Germinal center (tissue), 1 donor: ENCODE measurements around the gene ARRDC5.
"Not testable (repeated sequence)": the region's sequence is repeated elsewhere in the genome, so short reads cannot be mapped to it uniquely, and the experiment has no call there.

Source experiments
- DNase-seq: peaks from one replicate; pipeline ENCODE4 v3.0.0; 2012; ENCODE audit warnings: mixed read lengths, low spot score

ARRDC5 gene

GRCh38 chr19:4902796-4903195, at the start of gene ARRDC5:
ARRDC5 (minus strand) TSS chr19:4902896; CDS start chr19:4902825, 71 bp downstream.
- no peak for DNase-seq

- DNase-seq: no peak
Observed at GRCh38 chr19:4951656-4952055, 49.0 kb upstream of the ARRDC5 start.

GRCh38 chr19:4950650-4951049, 48.0 kb upstream of the ARRDC5 start:
- DNase-seq: not testable (repeated sequence)

- DNase-seq: not testable (repeated sequence)
Observed at GRCh38 chr19:4941638-4942169, 39.0 kb upstream of the ARRDC5 start.

GRCh38 chr19:4939466-4939865, 36.8 kb upstream of the ARRDC5 start:
- DNase-seq: no peak

GRCh38 chr19:4938461-4938860, 35.8 kb upstream of the ARRDC5 start:
- DNase-seq: not testable (repeated sequence)

- DNase-seq: no peak
Observed at GRCh38 chr19:4937060-4937459, 34.4 kb upstream of the ARRDC5 start.

GRCh38 chr19:4935444-4935843, 32.7 kb upstream of the ARRDC5 start:
- no peak for DNase-seq

GRCh38 chr19:4933528-4933927, 30.8 kb upstream of the ARRDC5 start:
- no peak for DNase-seq

- no peak for DNase-seq
Observed at GRCh38 chr19:4932711-4933110, 30.0 kb upstream of the ARRDC5 start.

- DNase-seq: no peak
Observed at GRCh38 chr19:4930664-4931063, 28.0 kb upstream of the ARRDC5 start.

GRCh38 chr19:4929186-4929585, 26.5 kb upstream of the ARRDC5 start:
- DNase-seq: no peak

- no peak for DNase-seq
Observed at GRCh38 chr19:4923276-4923747, 20.6 kb upstream of the ARRDC5 start.

GRCh38 chr19:4922530-4923275, 20.0 kb upstream of the ARRDC5 start:
- DNase-seq: no peak

- DNase-seq: peak; percentile 68
Observed at GRCh38 chr19:4916292-4917082, 13.8 kb upstream of the ARRDC5 start.

GRCh38 chr19:4914736-4915501, 12.2 kb upstream of the ARRDC5 start:
- no peak for DNase-seq

GRCh38 chr19:4913996-4914735, 11.5 kb upstream of the ARRDC5 start:
- no peak for DNase-seq

- peak; percentile 79 for DNase-seq
Observed at GRCh38 chr19:4911786-4912672, 9.3 kb upstream of the ARRDC5 start.

GRCh38 chr19:4911314-4911713, 8.6 kb upstream of the ARRDC5 start:
- DNase-seq: no peak

- peak; percentile 48 for DNase-seq
Observed at GRCh38 chr19:4910594-4911281, 8.0 kb upstream of the ARRDC5 start.
